Suprapubic skin (tissue), 4 donors: Measurements from ENCODE around the gene CCDC178. TPM values are rescaled to one million over a fixed set of nuclear protein-coding genes. Genes with fewer than 3 reads are reported as not detected.
"Not testable (repeated sequence)": the region's sequence is repeated elsewhere in the genome, so short reads cannot be mapped to it uniquely, and the experiment has no call there.

Source experiments
- DNase-seq, 2 donors: peaks; one replicate each; pipeline ENCODE4 v3.0.0-alpha.2; 2019; ENCODE audit warnings: low spot score in 2 of 2
- H3K27ac ChIP-seq: fragments of 200-600 bp; sonication (generic); one replicate; pipeline ENCODE4 v1.5.1; 2019
- H3K27me3 ChIP-seq: fragments of 200-600 bp; sonication (generic); one replicate; pipeline ENCODE4 v1.5.1; 2019
- H3K36me3 ChIP-seq: fragments of 200-600 bp; sonication (generic); one replicate; pipeline ENCODE4 v1.5.1; 2019
- H3K4me1 ChIP-seq: fragments of 200-600 bp; sonication (generic); one replicate; pipeline ENCODE4 v1.5.1; 2019
- H3K4me3 ChIP-seq: fragments of 200-600 bp; sonication (generic); one replicate; pipeline ENCODE4 v1.5.1; 2019; ENCODE audit warnings: mild to moderate bottlenecking
- H3K9me3 ChIP-seq: fragments of 200-600 bp; sonication (generic); one replicate; pipeline ENCODE4 v1.5.1; 2019
- CTCF ChIP-seq, 2 donors: fragments of 200-600 bp in 1 of 2; fragments of 450-650 bp in 1 of 2; sonication (generic) in 1 of 2; IDR thresholded peaks; one replicate each; pipeline ENCODE4 v1.5.1; 2016 to 2019; ENCODE audit warnings: antibody characterized with exemption in 2 of 2, mild to moderate bottlenecking in 1 of 2, moderate library complexity in 1 of 2
- EP300 ChIP-seq: sonication (generic); formaldehyde crosslinking; IDR thresholded peaks from one replicate; pipeline ENCODE4 v1.6.1; 2017; ENCODE audit warnings: antibody characterized with exemption
- POLR2A ChIP-seq, 2 donors: fragments of 450-650 bp; IDR thresholded peaks; one replicate each; pipeline ENCODE4 v1.6.1; 2017; ENCODE audit warnings: antibody characterized with exemption in 2 of 2, mild to moderate bottlenecking in 2 of 2, moderate library complexity in 2 of 2
- POLR2AphosphoS5 ChIP-seq, 3 donors: sonication (generic); formaldehyde crosslinking; IDR thresholded peaks; one replicate each; pipeline ENCODE4 v1.6.1; 2017; ENCODE audit warnings: antibody characterized with exemption in 3 of 3
- WGBS: methylation state at CpG from one replicate; pipeline ENCODE4 v1.1.5; 2018; 5-methylcytosine and 5-hydroxymethylcytosine counted together
- total RNA-seq, 4 donors: library from RNA; depleted of rRNA; stranded (reverse); fragments of >200 nt; gene quantifications; one replicate each; pipeline ENCODE4 v1.1.0, GENCODE V29; 2016

CCDC178 gene
- total RNA-seq, 4 donors from 2014 or later, result not detected

- no peaks in the 10 kb centered on the region for H3K9me3 ChIP-seq
- H3K4me3 ChIP-seq, result no peak overlapping the region
- no peak for TF ChIP-seq POLR2A (IDR thresholded peaks at IDR 0.05)
- TF ChIP-seq CTCF (IDR thresholded peaks at IDR 0.05), result no peak
- no peak for TF ChIP-seq POLR2AphosphoS5 (IDR thresholded peaks at IDR 0.05)
- no peaks in the 10 kb centered on the region for H3K36me3 ChIP-seq
- H3K4me1 ChIP-seq, result no peaks in the 10 kb centered on the region
- H3K27ac ChIP-seq, result no peak overlapping the region
- no peaks in the 10 kb centered on the region for H3K27me3 ChIP-seq
- no peak for DNase-seq
- 79% methylated on average over 1 of the region's 1 CpG for WGBS
Measured at GRCh38 chr18:33356735-33357134, 83.8 kb downstream of the CCDC178 start.

- no peak overlapping the region for H3K4me3 ChIP-seq
- H3K27ac ChIP-seq, result no peak overlapping the region
- H3K9me3 ChIP-seq, result no peaks in the 10 kb centered on the region
- H3K36me3 ChIP-seq, result no peaks in the 10 kb centered on the region
- no peak for TF ChIP-seq POLR2A (IDR thresholded peaks at IDR 0.05)
- no peak for TF ChIP-seq POLR2AphosphoS5 (IDR thresholded peaks at IDR 0.05)
- TF ChIP-seq CTCF (IDR thresholded peaks at IDR 0.05), result no peak
- TF ChIP-seq EP300, result no peak
- no peaks in the 10 kb centered on the region for H3K27me3 ChIP-seq
- H3K4me1 ChIP-seq, result no peaks in the 10 kb centered on the region
- 48% methylated on average over 1 of the region's 1 CpG for WGBS
- DNase-seq, result no peak
Measured at GRCh38 chr18:33355756-33356155, 84.8 kb downstream of the CCDC178 start.

GRCh38 chr18:33355263-33355662, 85.3 kb downstream of the CCDC178 start:
- no peak for DNase-seq
- no peak for TF ChIP-seq POLR2A (IDR thresholded peaks at IDR 0.05)
- WGBS, result 57% methylated on average over 1 of the region's 1 CpG

GRCh38 chr18:33350256-33350655, 90.3 kb downstream of the CCDC178 start:
- no peak overlapping the region for H3K4me3 ChIP-seq
- no peaks in the 10 kb centered on the region for H3K27me3 ChIP-seq
- no peaks in the 10 kb centered on the region for H3K36me3 ChIP-seq
- H3K9me3 ChIP-seq, result no peaks in the 10 kb centered on the region
- no peak for DNase-seq
- no peak overlapping the region for H3K27ac ChIP-seq
- H3K4me1 ChIP-seq, result no peaks in the 10 kb centered on the region
- 76% methylated on average over 2 of the region's 2 CpGs for WGBS
- TF ChIP-seq POLR2A (IDR thresholded peaks at IDR 0.05) (no peak), EP300 (no peak)

More at GRCh38 chr18:33355263-33355662, 85.3 kb downstream of the CCDC178 start:
- no peaks in the 10 kb centered on the region for H3K4me1 ChIP-seq
- H3K36me3 ChIP-seq, result no peaks in the 10 kb centered on the region
- H3K4me3 ChIP-seq, result no peak overlapping the region
- H3K9me3 ChIP-seq, result no peaks in the 10 kb centered on the region
- no peak overlapping the region for H3K27ac ChIP-seq
- no peaks in the 10 kb centered on the region for H3K27me3 ChIP-seq

GRCh38 chr18:33339733-33340132, 100.8 kb downstream of the CCDC178 start:
- H3K4me1 ChIP-seq, H3K27ac ChIP-seq, H3K36me3 ChIP-seq, H3K4me3 ChIP-seq, H3K27me3 ChIP-seq, DNase-seq: not testable (repeated sequence)
- peaks cover 16% of the 10 kb centered on the region for H3K9me3 ChIP-seq
- WGBS, result 86% methylated on average over 2 of the region's 2 CpGs

GRCh38 chr18:33334781-33335180, 105.7 kb downstream of the CCDC178 start:
- H3K4me1 ChIP-seq, result no peaks in the 10 kb centered on the region
- DNase-seq, result no peak
- H3K27ac ChIP-seq, result no peak overlapping the region
- H3K9me3 ChIP-seq, result peaks cover 5% of the 10 kb centered on the region
- H3K27me3 ChIP-seq, result no peaks in the 10 kb centered on the region
- H3K36me3 ChIP-seq, result no peaks in the 10 kb centered on the region
- no peak for TF ChIP-seq EP300
- TF ChIP-seq POLR2AphosphoS5 (IDR thresholded peaks at IDR 0.05), result no peak
- no peak for TF ChIP-seq POLR2A (IDR thresholded peaks at IDR 0.05)
- TF ChIP-seq CTCF (IDR thresholded peaks at IDR 0.05), result no peak
- 65% methylated on average over 3 of the region's 3 CpGs for WGBS
- no peak overlapping the region for H3K4me3 ChIP-seq

- Histone ChIP-seq H3K9me3 (no peaks in the 10 kb centered on the region), H3K4me3 (no peak overlapping the region), H3K36me3 (no peaks in the 10 kb centered on the region), H3K27ac (no peak overlapping the region), H3K4me1 (no peaks in the 10 kb centered on the region), H3K27me3 (no peaks in the 10 kb centered on the region)
- WGBS, result 42% methylated on average over 1 of the region's 1 CpG
- DNase-seq, result no peak
- TF ChIP-seq EP300, result no peak
- TF ChIP-seq POLR2A (IDR thresholded peaks at IDR 0.05), result no peak
- no peak for TF ChIP-seq POLR2AphosphoS5 (IDR thresholded peaks at IDR 0.05)
- no peak for TF ChIP-seq CTCF (IDR thresholded peaks at IDR 0.05)
Measured at GRCh38 chr18:33330711-33331110, 109.8 kb downstream of the CCDC178 start.
